GM19193 (cell line): Measurements from ENCODE around the gene SRPK2.

ENCODE experiments used
- POLR2A ChIP-seq: IDR thresholded peaks from 4 replicates; pipeline ENCODE4 v1.6.1; 2011; ENCODE audit not compliant: insufficient read depth, insufficient read length; ENCODE audit errors: extremely low read depth

SRPK2 gene

DNA sequence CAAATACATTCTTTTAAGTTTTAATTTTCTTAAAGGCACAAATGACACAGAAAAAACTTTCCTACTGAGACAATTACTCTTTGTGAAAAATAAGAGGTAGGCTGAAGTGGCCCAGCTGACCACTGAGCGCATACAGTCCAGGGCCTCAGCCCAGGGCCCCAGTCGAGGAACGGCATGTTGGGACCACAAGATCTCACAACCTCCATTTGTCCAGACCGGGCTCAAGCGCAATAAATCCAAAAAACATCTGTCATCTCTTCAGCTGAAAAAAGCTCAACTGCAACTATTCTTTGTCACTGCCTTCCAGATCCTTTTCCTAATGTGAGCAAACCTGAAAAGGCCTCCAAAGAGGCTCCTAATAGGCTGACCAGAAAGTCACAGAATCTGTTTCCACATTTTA is 165.8 kb downstream of the SRPK2 start:
- TF ChIP-seq POLR2A = no peak

DNA sequence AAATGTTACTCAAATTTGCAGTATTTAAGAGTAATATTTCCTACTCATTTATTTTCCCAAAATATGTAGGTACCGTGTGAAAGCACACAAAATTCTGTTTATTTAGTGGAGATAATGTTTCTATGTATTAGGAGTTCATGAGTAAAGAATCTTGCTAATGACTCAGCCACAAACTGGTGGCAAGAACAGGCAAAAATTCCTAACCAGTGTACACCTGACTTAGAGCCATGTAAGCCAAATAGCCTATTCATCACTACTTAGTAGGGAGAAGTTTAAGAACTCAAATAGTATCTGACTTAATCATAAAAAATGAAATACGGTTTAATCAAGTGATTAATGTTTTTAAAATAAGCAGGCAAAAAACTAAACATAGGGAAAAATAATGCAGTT is 169.0 kb downstream of the SRPK2 start:
- no peak for TF ChIP-seq POLR2A

DNA sequence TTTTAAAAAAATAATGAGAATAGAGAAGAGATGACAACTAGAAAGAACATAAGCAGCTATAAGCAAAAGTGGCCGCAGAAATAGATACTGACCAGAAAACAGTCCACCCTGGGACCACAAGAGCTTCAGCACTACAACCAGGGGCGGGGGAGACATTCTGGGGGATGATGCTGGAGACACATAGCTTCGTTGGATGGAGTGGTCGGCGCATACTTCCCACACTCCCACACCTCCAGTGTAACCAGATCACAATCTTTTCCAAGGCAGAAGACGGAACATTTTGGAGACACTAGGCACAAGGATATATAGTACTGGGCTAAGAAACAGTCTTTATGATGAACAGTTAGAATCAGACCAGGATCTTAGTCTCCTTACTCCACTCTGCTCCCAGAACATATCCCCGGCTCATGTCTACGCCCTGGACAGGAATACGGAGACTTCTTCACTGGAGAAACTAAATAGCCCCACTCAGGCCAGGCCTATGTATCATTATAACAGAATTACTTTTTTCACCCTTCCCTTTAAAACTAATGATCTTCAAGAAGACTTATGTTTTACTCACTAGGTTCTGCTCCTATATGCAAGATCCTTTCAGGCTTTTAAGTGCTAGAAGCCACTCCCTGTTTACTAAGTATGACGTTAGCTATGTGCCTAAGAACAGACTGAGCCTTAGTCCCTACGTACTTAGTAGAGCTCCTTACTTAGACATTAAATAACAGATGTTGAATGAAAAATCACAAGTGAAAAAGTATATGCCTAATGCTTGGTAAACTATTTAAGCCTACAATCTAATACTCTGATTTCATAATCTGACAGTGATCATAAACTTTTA is 169.6 kb downstream of the SRPK2 start:
- TF ChIP-seq POLR2A = no peak

DNA sequence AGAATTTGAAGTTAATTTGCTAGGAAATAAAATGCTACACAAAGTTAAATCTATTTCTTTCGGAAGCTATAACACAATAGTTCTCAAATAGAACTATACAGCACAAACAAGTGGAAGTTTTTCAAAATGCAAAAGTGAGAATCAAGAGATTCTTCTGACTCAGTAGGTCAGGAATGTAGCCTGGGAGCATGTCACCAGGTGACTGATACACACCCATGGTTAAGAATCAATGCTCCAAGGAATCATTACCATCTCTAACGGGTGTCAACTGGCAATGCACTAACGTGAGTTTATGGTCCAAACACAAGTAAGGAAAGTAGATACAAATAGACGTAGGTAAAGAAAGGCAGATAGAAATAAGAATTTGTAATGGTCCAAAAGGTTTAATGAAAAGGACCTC is 170.5 kb downstream of the SRPK2 start:
- TF ChIP-seq POLR2A = no peak

DNA sequence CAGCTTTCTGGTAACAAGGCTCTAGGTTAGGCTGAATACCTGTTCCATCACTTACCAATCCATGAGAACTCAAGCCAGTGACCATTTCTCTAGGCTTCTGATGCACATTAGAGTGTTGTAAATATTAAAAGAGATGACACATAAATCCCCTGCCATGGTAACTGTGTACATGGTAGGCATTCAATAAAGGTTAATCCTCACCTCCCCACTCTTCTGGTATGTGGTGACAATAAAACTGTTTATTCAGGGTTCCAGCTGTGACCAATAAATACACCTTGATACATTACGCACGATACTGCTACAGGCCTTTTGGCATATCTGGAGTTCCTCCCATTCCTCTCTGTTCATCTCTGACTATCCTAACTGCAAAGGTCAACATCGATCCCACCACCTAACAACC is 171.9 kb downstream of the SRPK2 start:
- no peak for TF ChIP-seq POLR2A

DNA sequence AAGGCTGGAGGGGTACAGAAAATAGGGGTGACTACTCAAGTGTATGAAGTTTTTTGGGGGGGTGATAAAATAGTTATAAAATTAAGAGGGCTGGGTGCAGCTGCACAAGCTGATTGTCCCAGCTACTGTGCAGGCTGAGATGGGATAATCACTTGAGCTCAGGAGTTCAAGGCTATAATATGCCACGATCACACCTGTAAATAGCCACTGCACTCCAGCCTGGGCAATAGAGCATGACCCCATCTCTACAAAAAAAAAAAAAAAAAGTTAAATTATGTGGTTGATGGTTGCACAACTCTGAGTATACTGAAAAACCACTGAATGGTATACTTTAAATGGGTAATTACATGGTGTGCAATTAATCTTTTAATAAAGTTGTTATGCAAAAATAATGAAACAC is 172.9 kb downstream of the SRPK2 start:
- TF ChIP-seq POLR2A = no peak

DNA sequence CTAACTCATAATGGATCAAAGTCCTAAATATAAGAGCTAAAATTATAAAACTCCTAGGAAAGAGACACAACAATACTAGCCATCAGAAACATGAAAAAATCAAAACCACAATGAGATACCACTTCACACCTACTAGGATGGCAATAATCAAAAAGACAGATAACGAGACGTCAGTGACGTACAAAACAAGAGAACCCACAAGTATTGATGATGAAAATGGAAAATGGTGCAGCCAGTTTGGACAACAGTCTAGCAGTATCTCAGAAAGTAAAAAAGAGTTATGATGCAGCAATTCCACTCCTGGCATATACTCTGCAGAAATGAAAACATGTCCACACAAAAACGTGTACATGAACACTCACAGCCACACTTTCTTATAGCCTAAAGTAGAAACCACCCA is 173.5 kb downstream of the SRPK2 start:
- TF ChIP-seq POLR2A = no peak

DNA sequence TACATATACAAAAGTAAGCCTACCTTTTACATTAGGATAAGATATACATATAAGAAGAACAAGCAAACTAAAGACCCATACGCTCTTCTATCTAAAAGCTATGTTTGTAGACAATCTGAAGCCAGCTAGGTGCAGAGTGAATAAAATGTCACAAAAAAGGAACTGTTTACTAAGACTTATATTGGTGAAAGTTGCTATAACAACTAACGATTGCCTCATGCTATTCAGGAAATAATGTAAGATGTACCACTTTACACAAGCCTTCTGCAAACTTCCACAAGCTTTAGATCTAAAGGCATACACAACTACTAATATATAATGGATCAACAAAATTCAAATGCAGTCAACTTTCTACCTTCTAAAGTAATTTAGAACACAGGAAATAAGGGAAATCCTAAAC is 175.1 kb downstream of the SRPK2 start:
- TF ChIP-seq POLR2A = no peak

DNA sequence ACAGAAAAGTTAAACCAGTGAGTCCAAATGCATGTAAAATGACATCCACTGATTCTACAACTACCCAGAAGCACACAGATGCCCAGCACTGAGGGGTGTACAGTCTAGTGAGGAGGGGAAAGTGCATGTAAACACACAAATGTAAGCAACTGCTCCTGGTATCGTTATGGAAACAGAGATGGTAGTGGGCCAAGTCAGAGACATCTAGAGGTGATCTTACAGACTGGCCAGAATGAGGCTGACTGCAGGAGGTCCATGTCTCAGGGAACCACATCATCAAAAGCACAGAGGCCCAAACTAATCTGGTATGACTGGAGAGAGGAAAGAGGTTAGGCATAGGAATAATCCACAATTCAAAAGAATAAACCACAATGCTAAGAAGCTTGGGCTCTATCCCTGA is 176.5 kb downstream of the SRPK2 start:
- TF ChIP-seq POLR2A = no peak

DNA sequence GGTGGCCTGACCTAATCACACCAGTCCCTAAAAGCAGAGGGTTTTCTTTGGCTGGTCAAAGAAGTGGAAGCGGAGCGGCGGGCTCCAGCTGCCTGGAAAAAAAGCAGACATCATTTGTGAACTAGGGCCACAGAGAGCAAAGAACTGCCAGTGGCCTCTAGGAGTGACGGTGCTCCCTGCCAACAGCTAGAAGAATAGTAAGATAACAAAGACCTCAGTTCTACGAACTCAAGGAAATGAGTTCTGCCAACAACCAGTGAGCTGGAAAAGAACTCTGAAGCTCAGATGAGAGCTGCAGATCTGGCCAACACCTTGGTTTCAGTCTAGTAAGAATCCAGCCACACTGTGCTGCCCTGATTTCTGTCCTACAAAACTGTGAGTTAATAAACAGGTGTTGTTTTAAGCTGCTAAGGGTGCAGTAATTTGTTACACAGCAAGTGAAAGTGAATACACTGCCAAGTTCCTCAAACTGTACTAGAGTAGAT is 178.0 kb downstream of the SRPK2 start:
- no peak for TF ChIP-seq POLR2A

DNA sequence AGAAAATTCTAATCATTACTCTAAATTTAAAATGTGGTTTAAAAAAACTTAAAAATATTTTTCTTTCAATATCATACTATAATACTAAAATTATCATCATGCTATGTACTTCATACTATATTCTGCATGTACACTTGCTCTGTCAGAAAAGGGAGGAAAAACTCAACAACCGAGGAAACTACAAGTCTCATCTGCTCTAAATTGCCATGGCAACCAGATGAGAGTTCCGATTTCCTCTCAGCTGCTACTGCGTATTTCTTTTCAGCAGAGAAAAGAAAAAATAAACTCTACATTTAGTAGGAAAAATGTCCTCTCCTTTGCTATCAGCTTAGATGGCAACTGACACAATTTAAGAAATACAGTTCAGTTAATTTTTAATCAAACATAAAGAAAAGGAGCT is 178.9 kb downstream of the SRPK2 start:
- no peak for TF ChIP-seq POLR2A

DNA sequence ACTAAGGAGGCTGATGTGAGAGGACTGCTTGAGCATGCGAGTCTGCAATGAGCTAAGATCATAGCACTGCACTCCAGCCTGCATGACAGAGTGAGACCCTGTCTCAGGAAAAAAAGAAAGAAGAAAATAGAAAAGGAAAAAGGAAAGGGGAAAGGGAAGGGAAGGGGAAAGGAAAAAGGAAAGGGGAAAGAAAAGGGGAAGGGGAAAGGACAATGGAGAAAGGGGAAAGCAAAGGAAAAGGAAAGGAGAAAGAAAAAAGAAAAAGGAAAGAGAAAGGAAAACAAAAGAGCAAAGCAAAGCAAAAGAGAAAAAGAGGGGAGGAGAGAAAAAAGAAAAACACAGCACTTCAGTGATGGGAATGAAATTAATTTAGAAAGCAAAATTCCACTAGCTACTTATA is 179.3 kb downstream of the SRPK2 start:
- TF ChIP-seq POLR2A = no peak

DNA sequence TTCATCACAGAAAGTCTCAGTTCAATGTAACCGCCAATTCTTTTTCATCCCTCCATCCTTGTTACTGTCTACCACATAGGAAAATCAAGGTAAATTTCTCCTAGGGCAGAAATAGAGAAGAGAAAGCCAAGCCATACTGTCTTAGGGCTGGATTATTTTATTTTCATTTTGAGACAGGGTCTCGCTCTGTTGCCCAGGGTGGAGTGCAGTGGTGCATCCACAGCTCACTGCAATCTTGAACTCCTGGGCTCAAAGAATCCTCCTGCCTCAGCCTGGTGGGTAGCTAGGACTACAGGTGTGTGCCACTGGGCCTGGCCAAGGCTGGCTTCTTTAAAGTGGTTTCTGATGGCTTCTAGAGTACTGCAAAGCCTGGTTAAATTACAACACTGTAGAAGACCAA is 181.7 kb downstream of the SRPK2 start:
- no peak for TF ChIP-seq POLR2A

DNA sequence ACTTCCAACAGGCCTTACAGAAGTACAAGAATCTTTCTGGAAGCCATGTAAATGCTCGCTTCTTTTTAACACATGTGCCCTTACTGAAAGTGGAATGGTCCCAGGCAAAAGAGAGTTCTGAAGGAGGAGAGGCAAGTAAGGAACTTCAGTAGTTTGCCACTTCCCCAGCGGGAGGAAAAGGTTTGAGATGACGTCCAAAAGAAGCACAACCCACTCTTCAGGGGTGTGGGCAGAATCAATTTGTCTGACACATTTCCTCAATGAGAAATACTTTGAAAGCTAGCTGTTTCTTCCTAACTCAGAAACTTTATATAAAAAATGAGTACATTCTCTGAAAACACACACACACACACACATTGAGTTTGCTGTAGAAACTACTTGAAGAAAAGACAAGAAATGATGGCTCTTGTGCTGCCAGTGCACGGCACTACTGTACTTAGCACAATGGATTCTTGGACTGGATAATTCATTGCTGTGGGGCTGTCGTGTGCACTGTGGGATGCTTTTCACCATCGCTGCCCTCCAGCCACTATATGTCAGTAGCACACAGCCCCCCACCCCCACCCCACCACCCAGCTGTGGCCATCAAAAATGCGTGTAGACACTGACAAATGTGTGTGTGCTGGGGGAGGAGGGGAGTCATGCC is 183.0 kb downstream of the SRPK2 start:
- TF ChIP-seq POLR2A = no peak

DNA sequence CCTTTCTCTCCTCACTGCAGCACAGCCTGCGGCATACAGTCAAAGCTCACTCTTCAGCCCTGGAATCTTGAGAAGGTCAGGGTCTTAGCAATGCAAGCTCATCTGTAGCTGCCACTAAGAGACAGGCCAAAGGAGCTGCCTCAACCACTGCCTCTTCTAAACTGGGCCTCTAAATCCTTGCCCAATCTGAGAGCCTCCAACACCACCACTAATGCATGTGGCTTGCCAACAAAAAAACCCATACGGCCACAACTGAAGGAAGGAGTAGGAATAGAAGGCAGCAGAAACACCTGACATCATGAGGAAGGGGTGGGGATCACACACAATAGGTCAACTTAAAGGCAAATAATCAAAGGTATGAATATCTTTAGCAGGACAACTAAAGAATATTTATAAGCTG is 183.8 kb downstream of the SRPK2 start:
- TF ChIP-seq POLR2A = no peak

DNA sequence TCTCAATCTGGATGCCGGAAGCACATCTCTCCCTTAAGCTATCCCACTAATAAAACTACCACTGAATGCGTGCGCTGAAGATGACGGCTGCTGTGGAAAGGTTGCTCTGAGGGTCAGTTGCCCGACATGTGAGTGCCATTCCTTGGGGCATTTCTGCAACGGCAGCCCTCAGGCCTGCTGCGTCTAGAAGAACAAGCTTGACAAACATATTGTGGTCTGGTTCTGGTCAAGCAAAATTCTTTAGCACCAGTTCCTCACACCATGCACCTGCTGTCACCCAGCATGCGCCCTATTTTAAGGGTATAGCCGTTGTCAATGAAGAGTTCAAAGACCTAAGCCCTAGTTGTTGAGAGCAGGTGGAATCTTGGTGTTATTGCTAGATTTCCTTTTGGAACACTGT is 184.2 kb downstream of the SRPK2 start:
- no peak for TF ChIP-seq POLR2A
